Peyer's patch (tissue), 4 donors: ENCODE measurements around the gene BMPR1B. TPM values are rescaled to one million over a fixed set of nuclear protein-coding genes. Genes with fewer than 3 reads are reported as not detected.
A peak's percentile ranks its signal among the peaks of the same experiment; 100 is the strongest.

Experiments
- DNase-seq, 3 donors: peaks; one replicate each; pipeline ENCODE4 v3.0.0-alpha.2; 2017 to 2019
- H3K27ac ChIP-seq, 4 donors: fragments of 200-600 bp; sonication (generic); one replicate each; pipeline ENCODE4 v1.5.1; 2016 to 2019
- H3K27me3 ChIP-seq, 2 donors: fragments of 200-600 bp; sonication (generic); one replicate each; pipeline ENCODE4 v1.5.1; 2019
- H3K36me3 ChIP-seq, 3 donors: fragments of 200-600 bp; sonication (generic); one replicate each; pipeline ENCODE4 v1.5.1; 2016 to 2019
- H3K4me1 ChIP-seq, 4 donors: fragments of 200-600 bp; sonication (generic); one replicate each; pipeline ENCODE4 v1.5.1; 2016 to 2019
- H3K4me3 ChIP-seq, 4 donors: fragments of 200-600 bp; sonication (generic); 1 replicate in 3 of 4; 2 replicates in 1 of 4; pipeline ENCODE4 v1.5.1; 2016 to 2019; ENCODE audit warnings: mild to moderate bottlenecking in 1 of 4
- H3K9me3 ChIP-seq, 4 donors: fragments of 200-600 bp; sonication (generic); one replicate each; pipeline ENCODE4 v1.5.1; 2016 to 2019; ENCODE audit warnings: mild to moderate bottlenecking in 1 of 4
- POLR2A ChIP-seq, 2 donors: fragments of 450-650 bp; IDR thresholded peaks; one replicate each; pipeline ENCODE4 v1.5.1; 2017; ENCODE audit warnings: antibody characterized with exemption in 2 of 2, mild to moderate bottlenecking in 2 of 2, moderate library complexity in 2 of 2
- total RNA-seq, 4 donors: library from RNA; depleted of rRNA; stranded (reverse); fragments of >200 nt; gene quantifications; one replicate each; pipeline ENCODE4 v1.1.0, GENCODE V29; 2016
- TF ChIP-seq, protein P1 (sequence below), 6 experiments: fragments of 450-650 bp in 4 of 6; fragments of 200-600 bp in 2 of 6; sonication (generic) in 1 of 6; IDR thresholded peaks; one replicate each; pipeline ENCODE4 v1.5.1; 2017 to 2019; ENCODE audit warnings: antibody characterized with exemption in 6 of 6, mild to moderate bottlenecking in 3 of 6, moderate library complexity in 1 of 6

BMPR1B gene
- total RNA-seq, 4 donors from 2014 or later: not detected

DNA sequence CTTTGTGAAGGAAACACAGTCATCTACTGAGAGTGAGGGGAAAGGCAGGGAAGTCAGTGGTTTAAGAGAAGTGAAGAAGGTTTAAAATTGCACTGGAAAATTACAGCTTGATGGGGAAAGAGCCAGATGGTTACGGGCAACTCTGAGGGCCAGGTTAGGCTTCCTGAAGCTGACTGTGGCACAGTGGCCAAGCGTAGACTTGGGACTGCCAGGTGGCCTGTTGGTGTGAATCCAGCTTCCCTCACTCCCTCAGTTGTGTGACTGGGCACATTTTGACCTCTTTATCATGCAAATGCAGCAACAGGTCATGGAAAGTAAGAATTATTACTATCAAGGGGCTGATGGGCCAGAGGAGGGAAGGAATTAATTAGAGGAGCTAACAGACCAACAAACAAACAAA lies 400.9 kb downstream of the BMPR1B start:
- Histone ChIP-seq H3K36me3 (no peaks in the 10 kb centered on the region), H3K27me3 (no peaks in the 10 kb centered on the region), H3K9me3 (no peaks in the 10 kb centered on the region), H3K27ac (no peak overlapping the region), H3K4me1 (no peaks in the 10 kb centered on the region), H3K4me3 (no peak overlapping the region)
- no peak for TF ChIP-seq POLR2A (IDR thresholded peaks at IDR 0.05)
- TF ChIP-seq, protein P1, sequence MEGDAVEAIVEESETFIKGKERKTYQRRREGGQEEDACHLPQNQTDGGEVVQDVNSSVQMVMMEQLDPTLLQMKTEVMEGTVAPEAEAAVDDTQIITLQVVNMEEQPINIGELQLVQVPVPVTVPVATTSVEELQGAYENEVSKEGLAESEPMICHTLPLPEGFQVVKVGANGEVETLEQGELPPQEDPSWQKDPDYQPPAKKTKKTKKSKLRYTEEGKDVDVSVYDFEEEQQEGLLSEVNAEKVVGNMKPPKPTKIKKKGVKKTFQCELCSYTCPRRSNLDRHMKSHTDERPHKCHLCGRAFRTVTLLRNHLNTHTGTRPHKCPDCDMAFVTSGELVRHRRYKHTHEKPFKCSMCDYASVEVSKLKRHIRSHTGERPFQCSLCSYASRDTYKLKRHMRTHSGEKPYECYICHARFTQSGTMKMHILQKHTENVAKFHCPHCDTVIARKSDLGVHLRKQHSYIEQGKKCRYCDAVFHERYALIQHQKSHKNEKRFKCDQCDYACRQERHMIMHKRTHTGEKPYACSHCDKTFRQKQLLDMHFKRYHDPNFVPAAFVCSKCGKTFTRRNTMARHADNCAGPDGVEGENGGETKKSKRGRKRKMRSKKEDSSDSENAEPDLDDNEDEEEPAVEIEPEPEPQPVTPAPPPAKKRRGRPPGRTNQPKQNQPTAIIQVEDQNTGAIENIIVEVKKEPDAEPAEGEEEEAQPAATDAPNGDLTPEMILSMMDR (IDR thresholded peaks at IDR 0.05): no peak
- DNase-seq: no peak

DNA sequence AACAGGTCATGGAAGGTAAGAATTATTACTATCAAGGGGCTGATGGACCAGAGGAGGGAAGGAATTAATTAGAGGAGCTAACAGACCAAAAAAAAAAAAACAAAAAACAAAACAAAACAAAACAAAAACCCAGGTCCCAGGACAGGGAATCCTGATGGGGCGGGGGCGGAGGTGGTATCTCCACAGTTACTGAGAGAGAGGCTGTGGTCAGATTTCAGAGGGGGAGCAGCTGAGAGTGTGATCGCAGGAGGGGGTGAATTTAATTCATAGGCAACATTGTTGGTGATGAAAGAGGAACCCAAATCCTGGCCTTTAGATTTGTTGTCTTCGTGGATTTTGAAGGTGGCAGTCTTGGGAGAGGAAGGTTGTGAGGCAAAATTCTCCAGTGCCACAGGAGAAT lies 401.6 kb downstream of the BMPR1B start:
- no peak overlapping the region for H3K4me3 ChIP-seq
- DNase-seq: no peak
- no peaks in the 10 kb centered on the region for H3K36me3 ChIP-seq
- H3K27me3 ChIP-seq: no peaks in the 10 kb centered on the region
- no peak for TF ChIP-seq POLR2A (IDR thresholded peaks at IDR 0.05)
- TF ChIP-seq, protein P1 (IDR thresholded peaks at IDR 0.05): no peak
- H3K9me3 ChIP-seq: no peaks in the 10 kb centered on the region
- H3K27ac ChIP-seq: no peak overlapping the region
- no peaks in the 10 kb centered on the region for H3K4me1 ChIP-seq

DNA sequence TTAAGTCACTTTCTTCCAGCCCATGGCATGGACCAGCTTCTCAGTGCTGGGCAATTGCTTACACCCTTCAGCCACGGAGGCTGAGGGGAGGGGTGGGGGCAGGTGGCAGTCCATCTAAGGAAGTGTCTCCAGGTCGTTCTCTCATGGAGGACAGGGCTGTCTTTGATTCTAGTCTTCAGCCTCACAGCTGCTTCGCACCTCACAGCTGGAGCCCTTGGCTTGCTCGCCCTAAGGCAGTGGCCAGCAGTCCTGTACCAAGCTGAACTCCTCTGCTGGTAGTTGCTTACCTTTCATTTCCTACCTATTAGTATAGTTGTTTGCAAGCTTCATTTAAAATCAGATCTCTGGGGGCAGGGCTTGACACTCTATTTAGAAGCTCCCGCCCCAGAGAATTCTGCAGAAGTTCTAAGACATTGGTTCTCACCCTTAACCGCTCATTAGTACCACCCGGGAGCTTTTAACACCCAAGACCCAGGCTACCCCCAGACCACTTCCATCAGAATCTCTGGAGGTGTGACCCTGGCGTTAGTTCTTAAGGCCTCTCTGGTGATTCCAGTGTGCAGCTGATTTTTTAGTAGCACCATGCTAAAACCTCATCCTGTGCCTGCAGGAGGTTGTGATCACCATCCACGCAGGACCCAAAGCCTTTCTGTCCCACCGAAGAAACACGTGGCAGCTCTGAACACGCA lies 404.2 kb downstream of the BMPR1B start:
- H3K9me3 ChIP-seq: no peaks in the 10 kb centered on the region
- H3K36me3 ChIP-seq: no peaks in the 10 kb centered on the region
- no peak overlapping the region for H3K27ac ChIP-seq
- H3K27me3 ChIP-seq: no peaks in the 10 kb centered on the region
- TF ChIP-seq POLR2A (IDR thresholded peaks at IDR 0.05): no peak
- TF ChIP-seq, protein P1 (IDR thresholded peaks at IDR 0.05): no peak
- H3K4me3 ChIP-seq: no peak overlapping the region
- H3K4me1 ChIP-seq: no peaks in the 10 kb centered on the region
- no peak for DNase-seq

DNA sequence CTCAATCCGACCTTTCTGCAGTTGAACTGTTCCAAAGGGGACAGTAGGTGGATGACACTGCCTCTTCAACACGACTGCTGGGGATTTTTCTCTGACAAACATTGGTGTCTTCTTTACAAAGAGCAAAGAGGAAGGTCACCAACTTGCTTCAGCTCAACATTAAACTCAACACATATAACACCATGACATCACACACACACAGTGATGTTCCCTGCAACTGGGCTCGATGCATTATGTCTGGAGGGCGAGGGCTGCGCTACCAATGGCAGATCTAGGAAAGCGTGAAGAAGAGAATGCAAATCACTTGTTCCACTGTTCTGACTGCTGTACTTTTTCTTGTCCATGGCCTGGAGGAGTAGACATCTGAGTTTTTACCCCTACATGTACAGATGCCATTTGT lies 405.1 kb downstream of the BMPR1B start:
- H3K4me1 ChIP-seq: no peaks in the 10 kb centered on the region
- no peaks in the 10 kb centered on the region for H3K27me3 ChIP-seq
- TF ChIP-seq, protein P1 (IDR thresholded peaks at IDR 0.05): no peak
- no peaks in the 10 kb centered on the region for H3K36me3 ChIP-seq
- no peak overlapping the region for H3K4me3 ChIP-seq
- H3K27ac ChIP-seq: no peak overlapping the region
- no peaks in the 10 kb centered on the region for H3K9me3 ChIP-seq
- no peak for DNase-seq

DNA sequence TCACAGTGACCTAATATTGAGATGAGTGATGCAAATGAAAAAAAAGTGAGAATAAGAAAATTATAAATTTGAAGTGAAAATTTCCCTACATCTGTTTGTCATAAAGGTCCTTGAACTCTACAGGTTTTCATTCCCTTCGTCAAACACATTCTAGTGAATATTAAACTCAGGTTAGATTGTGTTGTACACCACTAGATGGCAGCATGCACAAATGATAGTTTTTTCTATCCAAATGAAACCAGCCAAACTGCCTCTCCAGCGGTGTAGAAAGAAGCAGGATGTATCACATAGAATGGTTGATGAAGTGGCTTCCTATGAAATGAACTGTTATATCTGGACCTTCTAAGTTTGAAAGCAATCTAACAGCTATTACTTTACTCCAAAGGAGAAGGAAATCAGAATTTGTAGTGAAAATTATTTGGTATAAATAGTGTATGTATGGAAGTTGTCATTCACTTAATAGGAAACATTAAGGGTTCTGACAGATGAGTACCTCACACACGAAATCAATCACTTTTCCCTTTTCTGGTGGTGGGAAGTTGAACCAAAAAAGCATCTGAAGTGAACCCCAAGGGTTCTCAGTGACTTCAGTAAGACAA lies 408.3 kb downstream of the BMPR1B start:
- Histone ChIP-seq H3K36me3 (no peaks in the 10 kb centered on the region), H3K4me1 (no peaks in the 10 kb centered on the region), H3K27ac (no peak overlapping the region), H3K4me3 (no peak overlapping the region), H3K9me3 (no peaks in the 10 kb centered on the region), H3K27me3 (no peaks in the 10 kb centered on the region)
- no peak for DNase-seq
- TF ChIP-seq POLR2A (IDR thresholded peaks at IDR 0.05): no peak
- TF ChIP-seq, protein P1 (IDR thresholded peaks at IDR 0.05): peak; percentile 17 to 72 (median 66)
